ENCODE measurements around the gene GPR84. TPM values are rescaled to one million over a fixed set of nuclear protein-coding genes. Genes with fewer than 3 reads are reported as not detected.
A peak's percentile ranks its signal among the peaks of the same experiment; 100 is the strongest.

Gene GPR84
- total and polyA plus RNA-seq, 9 of the 15 experiments (the other 6 are each of a cell fraction or from before 2014, with no cell fraction given): 0.07 to 0.18 (median 0.11) TPM; not detected in 5

DNA sequence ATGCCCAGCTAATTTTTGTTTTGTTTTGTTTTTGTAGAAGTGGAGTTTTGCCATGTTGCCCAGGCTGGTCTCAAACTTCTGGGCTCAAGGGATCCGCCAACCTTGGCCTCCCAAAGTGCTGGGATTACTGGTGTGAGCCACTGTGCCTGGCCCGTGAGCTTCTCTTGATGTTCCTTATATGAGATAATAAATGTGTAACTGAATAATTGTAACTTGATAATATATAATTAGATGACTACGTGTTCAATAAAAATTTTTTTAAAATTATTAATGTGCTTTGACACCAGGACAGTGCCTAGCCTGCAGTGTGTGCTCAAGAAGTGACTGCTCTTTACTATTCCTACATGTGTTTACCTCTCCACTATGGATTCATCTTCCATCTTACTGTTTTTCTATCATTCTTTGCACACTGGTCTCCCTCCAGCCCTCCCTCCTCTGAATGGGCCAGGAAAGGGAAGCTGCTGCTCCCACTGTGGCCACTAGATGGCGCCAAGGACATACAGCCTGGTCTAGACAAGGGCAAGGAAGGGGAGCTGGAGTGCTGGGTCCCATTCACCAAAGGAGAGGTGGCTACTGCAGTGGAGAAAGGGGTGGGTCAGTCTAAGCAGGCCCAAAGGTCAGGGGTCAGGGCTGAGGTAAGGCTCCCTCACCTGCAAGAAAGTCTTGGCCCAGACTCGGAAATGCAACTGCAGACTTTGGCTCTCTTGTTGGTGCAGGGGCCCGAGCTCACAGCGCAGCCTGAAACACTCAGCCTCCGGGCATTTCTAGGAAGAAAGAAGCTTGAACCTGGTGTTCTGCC is 34.9 kb upstream of the GPR84 start (continued):
- TF ChIP-seq, protein P1, sequence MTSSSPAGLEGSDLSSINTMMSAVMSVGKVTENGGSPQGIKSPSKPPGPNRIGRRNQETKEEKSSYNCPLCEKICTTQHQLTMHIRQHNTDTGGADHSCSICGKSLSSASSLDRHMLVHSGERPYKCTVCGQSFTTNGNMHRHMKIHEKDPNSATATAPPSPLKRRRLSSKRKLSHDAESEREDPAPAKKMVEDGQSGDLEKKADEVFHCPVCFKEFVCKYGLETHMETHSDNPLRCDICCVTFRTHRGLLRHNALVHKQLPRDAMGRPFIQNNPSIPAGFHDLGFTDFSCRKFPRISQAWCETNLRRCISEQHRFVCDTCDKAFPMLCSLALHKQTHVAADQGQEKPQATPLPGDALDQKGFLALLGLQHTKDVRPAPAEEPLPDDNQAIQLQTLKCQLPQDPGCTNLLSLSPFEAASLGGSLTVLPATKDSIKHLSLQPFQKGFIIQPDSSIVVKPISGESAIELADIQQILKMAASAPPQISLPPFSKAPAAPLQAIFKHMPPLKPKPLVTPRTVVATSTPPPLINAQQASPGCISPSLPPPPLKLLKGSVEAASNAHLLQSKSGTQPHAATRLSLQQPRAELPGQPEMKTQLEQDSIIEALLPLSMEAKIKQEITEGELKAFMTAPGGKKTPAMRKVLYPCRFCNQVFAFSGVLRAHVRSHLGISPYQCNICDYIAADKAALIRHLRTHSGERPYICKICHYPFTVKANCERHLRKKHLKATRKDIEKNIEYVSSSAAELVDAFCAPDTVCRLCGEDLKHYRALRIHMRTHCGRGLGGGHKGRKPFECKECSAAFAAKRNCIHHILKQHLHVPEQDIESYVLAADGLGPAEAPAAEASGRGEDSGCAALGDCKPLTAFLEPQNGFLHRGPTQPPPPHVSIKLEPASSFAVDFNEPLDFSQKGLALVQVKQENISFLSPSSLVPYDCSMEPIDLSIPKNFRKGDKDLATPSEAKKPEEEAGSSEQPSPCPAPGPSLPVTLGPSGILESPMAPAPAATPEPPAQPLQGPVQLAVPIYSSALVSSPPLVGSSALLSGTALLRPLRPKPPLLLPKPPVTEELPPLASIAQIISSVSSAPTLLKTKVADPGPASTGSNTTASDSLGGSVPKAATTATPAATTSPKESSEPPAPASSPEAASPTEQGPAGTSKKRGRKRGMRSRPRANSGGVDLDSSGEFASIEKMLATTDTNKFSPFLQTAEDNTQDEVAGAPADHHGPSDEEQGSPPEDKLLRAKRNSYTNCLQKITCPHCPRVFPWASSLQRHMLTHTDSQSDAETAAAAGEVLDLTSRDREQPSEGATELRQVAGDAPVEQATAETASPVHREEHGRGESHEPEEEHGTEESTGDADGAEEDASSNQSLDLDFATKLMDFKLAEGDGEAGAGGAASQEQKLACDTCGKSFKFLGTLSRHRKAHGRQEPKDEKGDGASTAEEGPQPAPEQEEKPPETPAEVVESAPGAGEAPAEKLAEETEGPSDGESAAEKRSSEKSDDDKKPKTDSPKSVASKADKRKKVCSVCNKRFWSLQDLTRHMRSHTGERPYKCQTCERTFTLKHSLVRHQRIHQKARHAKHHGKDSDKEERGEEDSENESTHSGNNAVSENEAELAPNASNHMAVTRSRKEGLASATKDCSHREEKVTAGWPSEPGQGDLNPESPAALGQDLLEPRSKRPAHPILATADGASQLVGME (CRISPR knock-in tag; IDR thresholded peaks at IDR 0.05): no peak
- TF ChIP-seq RB1 (IDR thresholded peaks at IDR 0.05; ENCODE audit: low read depth) (peak; percentile 55; the same call in 1 of the 2 replicates), CREM (IDR thresholded peaks at IDR 0.05; ENCODE audit: low read depth) (peak; percentile 33; the same call in 1 of the 2 replicates), XRCC5 (IDR thresholded peaks at IDR 0.05; ENCODE audit: low read depth, low read length) (peak; percentile 72; the same call in 1 of the 2 replicates), CHCHD3 (CRISPR knock-in tag; IDR thresholded peaks at IDR 0.05) (no peak), GABPB1 (CRISPR knock-in tag; IDR thresholded peaks at IDR 0.05) (peak; percentile 58; the same call in 1 of the 2 replicates), ZNF778 (CRISPR knock-in tag; IDR thresholded peaks at IDR 0.05) (no peak), NCOA2 (IDR thresholded peaks at IDR 0.05; ENCODE audit: partially characterized antibody in 2 of 2) (no peak), PRMT5 (CRISPR knock-in tag; IDR thresholded peaks at IDR 0.05) (no peak), CCAR2 (IDR thresholded peaks at IDR 0.05; ENCODE audit: low read depth, low read length) (no peak), CBX2 (IDR thresholded peaks at IDR 0.05; ENCODE audit: insufficient read depth, low read length, poor library complexity, severe bottlenecking) (no peak)
- TF ChIP-seq, protein P2, sequence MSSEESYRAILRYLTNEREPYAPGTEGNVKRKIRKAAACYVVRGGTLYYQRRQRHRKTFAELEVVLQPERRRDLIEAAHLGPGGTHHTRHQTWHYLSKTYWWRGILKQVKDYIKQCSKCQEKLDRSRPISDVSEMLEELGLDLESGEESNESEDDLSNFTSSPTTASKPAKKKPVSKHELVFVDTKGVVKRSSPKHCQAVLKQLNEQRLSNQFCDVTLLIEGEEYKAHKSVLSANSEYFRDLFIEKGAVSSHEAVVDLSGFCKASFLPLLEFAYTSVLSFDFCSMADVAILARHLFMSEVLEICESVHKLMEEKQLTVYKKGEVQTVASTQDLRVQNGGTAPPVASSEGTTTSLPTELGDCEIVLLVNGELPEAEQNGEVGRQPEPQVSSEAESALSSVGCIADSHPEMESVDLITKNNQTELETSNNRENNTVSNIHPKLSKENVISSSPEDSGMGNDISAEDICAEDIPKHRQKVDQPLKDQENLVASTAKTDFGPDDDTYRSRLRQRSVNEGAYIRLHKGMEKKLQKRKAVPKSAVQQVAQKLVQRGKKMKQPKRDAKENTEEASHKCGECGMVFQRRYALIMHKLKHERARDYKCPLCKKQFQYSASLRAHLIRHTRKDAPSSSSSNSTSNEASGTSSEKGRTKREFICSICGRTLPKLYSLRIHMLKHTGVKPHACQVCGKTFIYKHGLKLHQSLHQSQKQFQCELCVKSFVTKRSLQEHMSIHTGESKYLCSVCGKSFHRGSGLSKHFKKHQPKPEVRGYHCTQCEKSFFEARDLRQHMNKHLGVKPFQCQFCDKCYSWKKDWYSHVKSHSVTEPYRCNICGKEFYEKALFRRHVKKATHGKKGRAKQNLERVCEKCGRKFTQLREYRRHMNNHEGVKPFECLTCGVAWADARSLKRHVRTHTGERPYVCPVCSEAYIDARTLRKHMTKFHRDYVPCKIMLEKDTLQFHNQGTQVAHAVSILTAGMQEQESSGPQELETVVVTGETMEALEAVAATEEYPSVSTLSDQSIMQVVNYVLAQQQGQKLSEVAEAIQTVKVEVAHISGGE (CRISPR knock-in tag; IDR thresholded peaks at IDR 0.05): no peak
- TF ChIP-seq, protein P3, sequence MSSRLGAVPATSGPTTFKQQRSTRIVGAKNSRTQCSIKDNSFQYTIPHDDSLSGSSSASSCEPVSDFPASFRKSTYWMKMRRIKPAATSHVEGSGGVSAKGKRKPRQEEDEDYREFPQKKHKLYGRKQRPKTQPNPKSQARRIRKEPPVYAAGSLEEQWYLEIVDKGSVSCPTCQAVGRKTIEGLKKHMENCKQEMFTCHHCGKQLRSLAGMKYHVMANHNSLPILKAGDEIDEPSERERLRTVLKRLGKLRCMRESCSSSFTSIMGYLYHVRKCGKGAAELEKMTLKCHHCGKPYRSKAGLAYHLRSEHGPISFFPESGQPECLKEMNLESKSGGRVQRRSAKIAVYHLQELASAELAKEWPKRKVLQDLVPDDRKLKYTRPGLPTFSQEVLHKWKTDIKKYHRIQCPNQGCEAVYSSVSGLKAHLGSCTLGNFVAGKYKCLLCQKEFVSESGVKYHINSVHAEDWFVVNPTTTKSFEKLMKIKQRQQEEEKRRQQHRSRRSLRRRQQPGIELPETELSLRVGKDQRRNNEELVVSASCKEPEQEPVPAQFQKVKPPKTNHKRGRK (tag; IDR thresholded peaks at IDR 0.05): peak; percentile 68

All from K562 (cell line).